ENCODE measurements around the gene CALHM1. TPM values are rescaled to one million over a fixed set of nuclear protein-coding genes. Genes with fewer than 3 reads are reported as not detected.

CALHM1 gene
- total RNA-seq, 1 experiment from 2014 or later = not detected

DNA sequence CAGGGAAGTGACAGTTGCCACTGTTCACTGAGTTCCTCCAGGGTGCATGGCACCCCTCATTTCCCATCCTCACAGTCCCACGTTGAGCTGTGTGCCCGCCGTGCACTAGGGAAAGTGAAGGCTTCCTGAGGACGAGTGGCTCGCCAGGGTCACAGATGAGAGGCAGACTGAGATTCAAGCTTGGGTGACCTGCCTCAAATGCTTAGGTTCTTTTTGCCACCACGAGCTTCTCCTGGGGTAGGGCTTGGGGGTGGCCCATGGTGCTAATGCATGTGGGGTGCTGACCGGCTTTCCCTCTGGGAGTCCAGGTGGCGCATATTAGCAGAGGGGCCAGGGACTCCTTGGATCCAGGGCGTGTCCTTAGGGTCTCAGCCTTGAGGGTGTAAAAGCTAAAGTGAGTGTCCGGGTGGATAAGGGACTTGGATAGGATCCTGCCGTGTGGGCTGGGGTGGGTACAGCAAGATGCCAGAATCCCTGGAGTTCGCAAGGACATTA lies 8.5 kb downstream of the CALHM1 start:
- DNase-seq (ENCODE audit: low spot score) = no peak
- H3K27ac ChIP-seq (ENCODE audit: low read depth, low read length, poor library complexity, severe bottlenecking) = peak overlapping the region; percentile 38
- H3K4me3 ChIP-seq (ENCODE audit: low read depth, low read length, poor library complexity, severe bottlenecking) = peak overlapping the region; percentile 58
- peaks cover 33% of the 10 kb centered on the region for H3K36me3 ChIP-seq (ENCODE audit: insufficient read depth, low read length, poor library complexity, severe bottlenecking)
- no peaks in the 10 kb centered on the region for H3K9me3 ChIP-seq (ENCODE audit: low read depth, low read length, poor library complexity, severe bottlenecking)
- no TSS peak for BruUV-seq (replicated peaks)
- no peaks in the 10 kb centered on the region for H3K27me3 ChIP-seq (replicated peaks; ENCODE audit: insufficient read depth, low read depth, low read length, poor library complexity)
- ChIA-PET CTCF (no interaction called here), POLR2A (ENCODE audit: low non-redundant PET) (no interaction called here)
- peaks cover 5% of the 10 kb centered on the region for H3K4me1 ChIP-seq (ENCODE audit: insufficient read depth, low read length, poor library complexity, severe bottlenecking)
- intact Hi-C loops (cut with micrococcal nuclease; ENCODE audit: unreplicated experiment) = no loop called here
- TF ChIP-seq, protein P1, sequence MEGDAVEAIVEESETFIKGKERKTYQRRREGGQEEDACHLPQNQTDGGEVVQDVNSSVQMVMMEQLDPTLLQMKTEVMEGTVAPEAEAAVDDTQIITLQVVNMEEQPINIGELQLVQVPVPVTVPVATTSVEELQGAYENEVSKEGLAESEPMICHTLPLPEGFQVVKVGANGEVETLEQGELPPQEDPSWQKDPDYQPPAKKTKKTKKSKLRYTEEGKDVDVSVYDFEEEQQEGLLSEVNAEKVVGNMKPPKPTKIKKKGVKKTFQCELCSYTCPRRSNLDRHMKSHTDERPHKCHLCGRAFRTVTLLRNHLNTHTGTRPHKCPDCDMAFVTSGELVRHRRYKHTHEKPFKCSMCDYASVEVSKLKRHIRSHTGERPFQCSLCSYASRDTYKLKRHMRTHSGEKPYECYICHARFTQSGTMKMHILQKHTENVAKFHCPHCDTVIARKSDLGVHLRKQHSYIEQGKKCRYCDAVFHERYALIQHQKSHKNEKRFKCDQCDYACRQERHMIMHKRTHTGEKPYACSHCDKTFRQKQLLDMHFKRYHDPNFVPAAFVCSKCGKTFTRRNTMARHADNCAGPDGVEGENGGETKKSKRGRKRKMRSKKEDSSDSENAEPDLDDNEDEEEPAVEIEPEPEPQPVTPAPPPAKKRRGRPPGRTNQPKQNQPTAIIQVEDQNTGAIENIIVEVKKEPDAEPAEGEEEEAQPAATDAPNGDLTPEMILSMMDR (conservative IDR thresholded peaks at IDR 0.05; ENCODE audit: low read depth, low read length) = no peak
- no peak for TF ChIP-seq EZH2 (IDR thresholded peaks at IDR 0.05; ENCODE audit: borderline replicate concordance, low read depth, low read length, poor library complexity, severe bottlenecking)

DNA sequence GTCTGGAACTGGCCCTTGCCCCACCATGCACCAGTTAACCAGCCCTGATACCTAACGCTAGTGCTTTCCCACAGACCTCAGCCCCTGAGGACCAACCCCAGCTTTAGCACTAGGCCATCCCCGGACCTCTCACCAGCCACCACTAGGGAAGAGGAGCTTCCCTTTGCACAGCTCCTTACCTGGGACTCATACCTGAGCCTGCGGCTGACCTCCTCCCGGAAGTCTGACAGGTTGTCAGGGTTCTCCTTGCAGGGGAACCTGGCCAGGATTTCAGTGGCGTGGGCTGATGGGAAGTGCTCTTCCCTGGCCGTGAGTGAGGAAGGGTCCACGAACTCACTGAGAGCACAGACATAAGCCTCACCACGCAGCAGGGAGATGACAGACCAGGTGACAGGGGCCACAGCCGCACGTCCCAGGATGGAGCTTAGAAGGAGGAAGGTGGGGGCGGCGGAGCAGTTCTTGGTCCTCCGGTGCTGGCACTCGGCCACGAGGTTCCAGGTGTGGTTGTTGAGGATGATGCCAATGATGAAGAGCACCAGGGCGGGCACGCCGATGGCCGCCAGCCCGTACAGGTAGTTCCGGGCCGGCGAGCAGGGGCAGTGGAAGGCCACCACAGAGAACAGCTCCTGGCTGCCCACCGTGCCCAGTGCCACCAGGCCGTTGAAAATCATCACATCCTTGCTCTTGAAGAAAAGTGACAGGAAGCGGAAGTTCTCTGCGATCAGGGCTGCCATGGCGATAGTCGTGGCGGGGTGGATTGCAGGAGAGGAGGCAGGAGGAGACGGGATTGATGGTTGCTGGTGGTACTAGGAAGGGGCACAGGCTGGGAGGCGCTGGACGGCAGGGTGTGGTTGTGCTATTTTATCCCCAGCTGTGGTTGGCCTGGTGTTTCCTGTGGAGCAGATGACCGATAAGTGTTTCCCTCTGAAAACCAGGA lies 9.2 kb downstream of the CALHM1 start:
- H3K27ac ChIP-seq (ENCODE audit: low read depth, low read length, poor library complexity, severe bottlenecking) = no peak overlapping the region
- peaks cover 5% of the 10 kb centered on the region for H3K4me1 ChIP-seq (ENCODE audit: insufficient read depth, low read length, poor library complexity, severe bottlenecking)
- no peaks in the 10 kb centered on the region for H3K27me3 ChIP-seq (replicated peaks; ENCODE audit: insufficient read depth, low read depth, low read length, poor library complexity)
- BruUV-seq (replicated peaks) = no TSS peak
- intact Hi-C loops (cut with micrococcal nuclease; ENCODE audit: unreplicated experiment) = no loop called here
- DNase-seq (ENCODE audit: low spot score) = no peak
- ChIA-PET POLR2A (ENCODE audit: low non-redundant PET) (no interaction called here), CTCF (interaction anchor here (0.7 kb wide), 1 partner anchor 10 kb away, joined by 4 read pairs; no protein-coding TSS in a partner anchor)
- H3K9me3 ChIP-seq (ENCODE audit: low read depth, low read length, poor library complexity, severe bottlenecking) = no peaks in the 10 kb centered on the region
- TF ChIP-seq, protein P1 (conservative IDR thresholded peaks at IDR 0.05; ENCODE audit: low read depth, low read length) = no peak
- H3K36me3 ChIP-seq (ENCODE audit: insufficient read depth, low read length, poor library complexity, severe bottlenecking) = peaks cover 41% of the 10 kb centered on the region
- no peak overlapping the region for H3K4me3 ChIP-seq (ENCODE audit: low read depth, low read length, poor library complexity, severe bottlenecking)

DNA sequence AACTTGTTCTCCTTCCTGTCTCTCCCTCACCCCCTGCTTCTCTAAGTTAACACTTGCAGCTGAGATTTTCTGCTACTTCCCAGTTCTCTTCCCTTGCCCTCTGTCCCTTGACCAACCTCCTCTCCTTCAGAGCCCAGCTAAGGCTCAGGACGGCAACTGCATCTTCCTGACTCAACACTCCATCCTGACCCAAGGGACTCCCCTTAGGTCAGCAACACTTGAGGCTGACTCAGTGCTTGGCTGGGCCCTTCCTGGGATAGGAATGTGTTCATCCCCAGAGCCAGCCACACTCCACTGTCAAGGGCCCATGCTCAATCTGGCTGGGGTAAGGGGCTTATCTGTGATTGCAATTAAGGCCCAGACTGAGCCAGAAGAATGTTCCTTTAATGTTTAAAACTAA lies 10.0 kb downstream of the CALHM1 start:
- peaks cover 5% of the 10 kb centered on the region for H3K4me1 ChIP-seq (ENCODE audit: insufficient read depth, low read length, poor library complexity, severe bottlenecking)
- peaks cover 45% of the 10 kb centered on the region for H3K36me3 ChIP-seq (ENCODE audit: insufficient read depth, low read length, poor library complexity, severe bottlenecking)
- no peak overlapping the region for H3K4me3 ChIP-seq (ENCODE audit: low read depth, low read length, poor library complexity, severe bottlenecking)
- no peak overlapping the region for H3K27ac ChIP-seq (ENCODE audit: low read depth, low read length, poor library complexity, severe bottlenecking)
- TF ChIP-seq, protein P1 (conservative IDR thresholded peaks at IDR 0.05; ENCODE audit: low read depth, low read length) = no peak
- TF ChIP-seq EZH2 (IDR thresholded peaks at IDR 0.05; ENCODE audit: borderline replicate concordance, low read depth, low read length, poor library complexity, severe bottlenecking) = no peak
- intact Hi-C loops (cut with micrococcal nuclease; ENCODE audit: unreplicated experiment) = no loop called here
- no TSS peak for BruUV-seq (replicated peaks)
- no peaks in the 10 kb centered on the region for H3K27me3 ChIP-seq (replicated peaks; ENCODE audit: insufficient read depth, low read depth, low read length, poor library complexity)
- no peaks in the 10 kb centered on the region for H3K9me3 ChIP-seq (ENCODE audit: low read depth, low read length, poor library complexity, severe bottlenecking)
- ChIA-PET CTCF (interaction anchor here (0.7 kb wide), 1 partner anchor 11 kb away, joined by 4 read pairs; no protein-coding TSS in a partner anchor), POLR2A (ENCODE audit: low non-redundant PET) (no interaction called here)
- no peak for DNase-seq (ENCODE audit: low spot score)

Measured in A673 (cell line).